OCI-LY3 (cell line): Measurements from ENCODE around the gene SCN3A.

Experiments
- H2AFZ ChIP-seq: fragments of 200-600, 300-600 bp; shearing (Covaris generic); 2 replicates; pipeline ENCODE4 v1.6.0; 2014; ENCODE audit warnings: antibody characterized with exemption, low read depth, low read length
- H3K27ac ChIP-seq: fragments of 200-600, 300-600 bp; sonication (generic); 2 replicates; pipeline ENCODE4 v1.5.1; 2014; ENCODE audit warnings: mild to moderate bottlenecking, low read length, moderate library complexity, mixed read lengths
- H3K27me3 ChIP-seq: fragments of 200-600, 300-600 bp; sonication (generic); 2 replicates; pipeline ENCODE4 v1.6.1; 2014; ENCODE audit warnings: low read depth, low read length, mixed read lengths
- H3K36me3 ChIP-seq: fragments of 200-600, 300-600 bp; sonication (generic); replicated peaks from 2 replicates; pipeline ENCODE3; 2014; ENCODE audit warnings: low read depth, low read length, mixed read lengths
- H3K4me1 ChIP-seq: fragments of 300-600, 200-600 bp; sonication (generic); 2 replicates; pipeline ENCODE4 v1.6.1; 2014; ENCODE audit warnings: low read length, mixed read lengths
- H3K4me2 ChIP-seq: fragments of 200-600, 300-600 bp; sonication (generic); 2 replicates; pipeline ENCODE4 v1.6.1; 2014; ENCODE audit warnings: low read length, mixed read lengths
- H3K4me3 ChIP-seq: fragments of 300-600, 200-600 bp; sonication (generic); 2 replicates; pipeline ENCODE4 v1.5.1; 2014; ENCODE audit warnings: antibody characterized with exemption, mild to moderate bottlenecking, low read length, moderate library complexity
- H3K79me2 ChIP-seq: fragments of 300-600, 200-600 bp; shearing (Covaris generic); 2 replicates; pipeline ENCODE4 v1.6.1; 2014; ENCODE audit warnings: mild to moderate bottlenecking, low read length, mixed read lengths
- H3K9ac ChIP-seq: fragments of 300-600, 200-600 bp; shearing (Covaris generic); 2 replicates; pipeline ENCODE4 v1.6.0; 2014; ENCODE audit warnings: mild to moderate bottlenecking, low read length, moderate library complexity
- H3K9me3 ChIP-seq: fragments of 200-600, 300-600 bp; shearing (Covaris generic); 2 replicates; pipeline ENCODE4 v1.6.1; 2014; ENCODE audit warnings: low read length, mixed read lengths; ENCODE audit not compliant: insufficient read depth
- H4K20me1 ChIP-seq: fragments of 200-600, 300-600 bp; sonication (generic); 2 replicates; pipeline ENCODE4 v1.6.1; 2016; ENCODE audit warnings: low read length, mixed read lengths; ENCODE audit not compliant: insufficient read depth
- CTCF ChIP-seq: fragments of 200-600, 300-600 bp; sonication (generic); IDR thresholded peaks from 2 replicates; pipeline ENCODE4 v1.5.1; 2014; ENCODE audit warnings: antibody characterized with exemption, low read length, low read depth
- EZH2phosphoT487 ChIP-seq: fragments of 200-600 bp; shearing (Covaris generic); IDR thresholded peaks from 2 replicates; pipeline ENCODE4 v1.6.1; 2018; ENCODE audit warnings: antibody characterized with exemption, mixed run types, low read depth

The SCN3A gene

GRCh38 chr2:165087933-165088901 lies 115.6 kb downstream of the SCN3A start:
- H3K27ac ChIP-seq, result no peak overlapping the region
- H3K4me2 ChIP-seq, result no peak overlapping the region
- H3K4me3 ChIP-seq, result no peak overlapping the region
- TF ChIP-seq CTCF, result no peak
- TF ChIP-seq EZH2phosphoT487, result no peak
- 0 out of 2 replicates have a peak, but pooled peaks cover 8% of the 10 kb centered on the region for H3K79me2 ChIP-seq
- H3K9ac ChIP-seq, result no peak overlapping the region
- no peaks in the 10 kb centered on the region for H4K20me1 ChIP-seq
- H2AFZ ChIP-seq, result no peak overlapping the region
- H3K4me1 ChIP-seq, result peaks cover 11% of the 10 kb centered on the region
- no peaks in the 10 kb centered on the region for H3K27me3 ChIP-seq
- H3K9me3 ChIP-seq, result no peaks in the 10 kb centered on the region
- peaks cover 10% of the 10 kb centered on the region for H3K36me3 ChIP-seq

- Histone ChIP-seq H3K79me2 (0 out of 2 replicates have a peak, but pooled peaks cover 8% of the 10 kb centered on the region), H3K36me3 (peaks cover 23% of the 10 kb centered on the region), H2AFZ (no peak overlapping the region), H3K27me3 (no peaks in the 10 kb centered on the region), H3K9me3 (peaks cover 15% of the 10 kb centered on the region; the same call in 1 of the 2 replicates), H3K4me2 (peak overlapping the region; percentile 32), H3K27ac (no peak overlapping the region), H3K4me1 (peaks cover 11% of the 10 kb centered on the region), H3K4me3 (no peak overlapping the region), H3K9ac (no peak overlapping the region), H4K20me1 (no peaks in the 10 kb centered on the region)
- TF ChIP-seq CTCF (no peak), EZH2phosphoT487 (no peak)
Observed at GRCh38 chr2:165086337-165086736, 117.5 kb downstream of the SCN3A start.

- Histone ChIP-seq H3K4me1 (peaks cover 11% of the 10 kb centered on the region), H3K9ac (no peak overlapping the region), H3K4me2 (no peak overlapping the region), H3K9me3 (peaks cover 18% of the 10 kb centered on the region; the same call in 1 of the 2 replicates), H3K36me3 (peaks cover 41% of the 10 kb centered on the region), H3K27ac (no peak overlapping the region), H3K27me3 (no peaks in the 10 kb centered on the region), H4K20me1 (no peaks in the 10 kb centered on the region), H3K79me2 (0 out of 2 replicates have a peak, but pooled peaks cover 8% of the 10 kb centered on the region), H3K4me3 (no peak overlapping the region), H2AFZ (no peak overlapping the region)
- no peak for TF ChIP-seq CTCF
Observed at GRCh38 chr2:165083326-165083725, 120.5 kb downstream of the SCN3A start.

- Histone ChIP-seq H3K27me3 (no peaks in the 10 kb centered on the region), H3K9me3 (peaks cover 18% of the 10 kb centered on the region; the same call in 1 of the 2 replicates), H4K20me1 (no peaks in the 10 kb centered on the region), H3K4me1 (peaks cover 11% of the 10 kb centered on the region), H3K4me2 (no peak overlapping the region), H2AFZ (no peak overlapping the region), H3K27ac (no peak overlapping the region), H3K4me3 (no peak overlapping the region), H3K9ac (no peak overlapping the region), H3K36me3 (peaks cover 46% of the 10 kb centered on the region), H3K79me2 (0 out of 2 replicates have a peak, but pooled peaks cover 8% of the 10 kb centered on the region)
- TF ChIP-seq EZH2phosphoT487 (no peak), CTCF (no peak)
Observed at GRCh38 chr2:165082479-165082878, 121.4 kb downstream of the SCN3A start.
